Suppressor macrophage treated with lipopolysaccharide for 1 hour (primary cell): ENCODE measurements around the gene MAP3K20.
A peak's percentile ranks its signal among the peaks of the same experiment; 100 is the strongest.
"Not testable (repeated sequence)": the region's sequence is repeated elsewhere in the genome, so short reads cannot be mapped to it uniquely, and the experiment has no call there.

Source experiments
- DNase-seq, 3 donors: peaks; one replicate each; pipeline ENCODE4 v3.0.0-alpha.2; 2020 to 2022

Gene MAP3K20

GRCh38 chr2:173207124-173207523 is 131.5 kb downstream of the MAP3K20 start:
- DNase-seq, result not testable (repeated sequence)

- peak; percentile 85 to 93 (median 86) for DNase-seq
Observed at GRCh38 chr2:173210270-173211196, 134.9 kb downstream of the MAP3K20 start.

GRCh38 chr2:173213181-173213580 is 137.5 kb downstream of the MAP3K20 start:
- DNase-seq, result no peak

GRCh38 chr2:173214213-173214612 is 138.6 kb downstream of the MAP3K20 start:
- no peak for DNase-seq

GRCh38 chr2:173215316-173215715 is 139.7 kb downstream of the MAP3K20 start:
- no peak for DNase-seq

GRCh38 chr2:173216051-173216450 is 140.4 kb downstream of the MAP3K20 start:
- DNase-seq, result peak in 2 of 3 donors; percentile 19 to 41

GRCh38 chr2:173216668-173217067 is 141.0 kb downstream of the MAP3K20 start:
- DNase-seq, result no peak

GRCh38 chr2:173217116-173217840 is 141.6 kb downstream of the MAP3K20 start:
- DNase-seq, result no peak

- DNase-seq, result peak in 1 of 3 donors; percentile 3
Observed at GRCh38 chr2:173218326-173219056, 142.8 kb downstream of the MAP3K20 start.

GRCh38 chr2:173221132-173221695 is 145.6 kb downstream of the MAP3K20 start:
- no peak for DNase-seq

GRCh38 chr2:173221937-173222594 is 146.4 kb downstream of the MAP3K20 start:
- DNase-seq, result no peak

GRCh38 chr2:173223871-173224270 is 148.2 kb downstream of the MAP3K20 start:
- no peak for DNase-seq

- DNase-seq, result no peak
Observed at GRCh38 chr2:173226899-173227698, 151.5 kb downstream of the MAP3K20 start.

- no peak for DNase-seq
Observed at GRCh38 chr2:173229086-173229485, 153.4 kb downstream of the MAP3K20 start.

GRCh38 chr2:173230181-173230580 is 154.5 kb downstream of the MAP3K20 start:
- no peak for DNase-seq

GRCh38 chr2:173231042-173231441 is 155.4 kb downstream of the MAP3K20 start:
- no peak for DNase-seq

- DNase-seq, result no peak
Observed at GRCh38 chr2:173231465-173231864, 155.8 kb downstream of the MAP3K20 start.

GRCh38 chr2:173232956-173233744 is 157.5 kb downstream of the MAP3K20 start:
- no peak for DNase-seq

GRCh38 chr2:173235947-173236803 is 160.5 kb downstream of the MAP3K20 start:
- DNase-seq, result no peak

- no peak for DNase-seq
Observed at GRCh38 chr2:173238385-173238784, 162.7 kb downstream of the MAP3K20 start.
